GM21576 (cell line): ENCODE data around the gene C16orf78.

Experiments used
- ATAC-seq: cut with Tn5 transposase; IDR thresholded peaks from one replicate; pipeline ENCODE4 v1.9.1; 2021; ENCODE audit warnings: mild to moderate bottlenecking, moderate library complexity; ENCODE audit not compliant: unreplicated experiment

C16orf78 gene

DNA sequence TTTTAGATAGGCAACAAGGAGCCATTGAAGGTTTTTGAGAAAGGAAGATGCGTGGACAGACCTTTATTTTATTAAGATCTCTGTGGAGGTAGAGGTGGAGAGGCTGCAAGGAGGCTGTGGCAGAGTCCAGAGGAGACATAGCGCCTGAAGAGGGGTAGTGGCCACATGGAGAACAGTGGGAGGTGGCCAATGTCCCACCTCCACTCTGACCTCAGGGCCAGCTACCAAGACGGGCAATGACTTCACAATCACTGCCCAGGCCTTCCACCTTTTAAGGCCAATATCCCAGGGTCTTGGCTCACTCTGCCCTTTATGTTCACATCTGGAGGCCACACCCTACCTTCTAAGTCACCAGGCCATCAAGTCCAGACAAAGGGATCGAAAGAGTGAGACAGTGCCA is at the start of gene C16orf78:
TSS of gene C16orf78 (plus strand) at position 301 of the 400 bp plus-strand sequence. CDS start 136 bp downstream, outside the sequence.
- no peak for ATAC-seq

DNA sequence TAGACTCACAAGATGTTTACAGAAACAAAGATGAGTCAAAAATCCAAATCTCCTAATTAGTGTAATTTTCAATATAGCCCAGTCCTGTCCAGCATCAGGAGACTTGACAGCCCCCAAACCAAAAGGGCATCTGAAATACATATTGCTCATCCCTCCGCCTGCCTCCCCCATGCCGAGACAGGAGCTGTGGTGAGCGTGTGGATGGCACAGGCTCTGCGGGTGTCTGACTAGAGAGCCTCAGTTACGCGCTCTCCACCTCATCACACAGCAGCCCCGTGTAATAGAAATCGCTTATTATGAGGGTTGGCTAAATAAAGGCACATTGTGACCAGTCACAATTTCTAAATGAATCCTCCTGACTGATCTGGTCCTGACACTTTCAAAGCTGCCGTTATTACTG is 48.9 kb upstream of the C16orf78 start:
- no peak for ATAC-seq

DNA sequence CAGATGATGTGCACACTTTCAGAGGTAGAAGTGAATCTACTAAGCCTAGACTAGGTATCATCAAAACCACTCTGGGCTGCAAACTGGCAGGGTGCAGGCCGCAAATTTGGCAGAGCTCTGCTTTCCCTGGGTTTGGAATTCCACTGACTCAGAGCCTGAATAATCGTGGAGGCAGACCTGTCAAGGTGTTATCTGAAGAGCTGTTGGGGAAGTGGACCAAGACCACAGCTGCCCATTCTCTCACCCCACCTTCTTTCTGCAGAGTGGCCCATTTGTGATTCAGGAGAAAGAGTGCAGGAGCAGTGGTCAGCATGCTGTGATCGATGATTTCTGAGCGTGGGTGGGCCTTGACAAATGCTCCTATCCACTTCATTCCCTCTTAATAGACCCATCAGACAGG is 46.1 kb upstream of the C16orf78 start:
- no peak for ATAC-seq

DNA sequence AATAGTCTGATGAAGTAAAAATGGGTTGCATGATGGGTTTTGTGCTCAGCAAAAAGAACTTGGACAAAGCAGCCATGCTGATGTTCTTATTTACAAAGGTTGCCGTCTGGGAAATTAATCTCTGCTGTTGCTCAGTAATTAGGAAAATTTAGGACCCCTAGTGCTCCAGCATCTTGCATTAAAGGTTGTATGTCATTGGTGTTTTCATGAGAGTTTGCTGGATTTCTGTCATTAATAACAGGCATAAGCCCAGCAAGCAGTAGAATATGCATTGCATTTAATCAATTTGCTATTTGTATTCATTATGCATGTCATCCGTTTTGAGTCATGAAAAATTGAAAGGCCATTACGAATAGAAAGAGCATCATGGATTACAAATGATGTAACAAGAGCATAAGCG is 45.3 kb upstream of the C16orf78 start:
- no peak for ATAC-seq

GRCh38 chr16:49330562-49331201 is 42.9 kb upstream of the C16orf78 start:
- ATAC-seq, result no peak

DNA sequence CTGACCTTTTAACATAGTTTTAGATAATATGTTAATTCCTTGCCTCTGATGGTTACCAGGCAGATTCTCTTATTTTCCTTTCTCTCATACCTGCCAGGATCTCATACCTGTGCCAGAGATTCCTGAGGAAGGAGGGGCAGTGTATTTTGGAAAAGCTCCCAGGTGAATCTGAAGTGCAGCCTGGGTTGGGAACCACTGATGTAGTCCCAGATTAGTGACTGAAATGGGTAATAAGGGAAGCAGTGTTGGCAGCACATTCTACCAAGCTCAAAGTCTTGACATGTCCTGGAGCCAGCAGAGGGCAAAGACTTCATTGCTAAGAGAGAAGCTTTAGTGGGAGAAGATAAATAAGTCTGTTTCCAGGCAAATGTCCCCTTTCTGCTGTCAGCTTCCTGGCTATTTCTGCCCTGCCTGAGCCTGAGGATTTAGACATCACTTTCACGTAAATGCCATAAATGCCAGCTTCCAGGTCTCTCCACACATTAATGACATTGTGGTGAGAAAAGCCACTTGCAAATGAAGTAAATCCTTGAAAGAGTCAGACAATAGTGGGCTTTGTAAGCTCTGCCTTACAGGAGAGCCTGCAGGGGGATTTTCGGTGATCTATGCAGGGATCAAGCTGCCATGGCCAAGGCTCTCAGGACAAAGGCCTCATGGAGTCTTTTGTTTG is 40.9 kb upstream of the C16orf78 start:
- ATAC-seq, result no peak

GRCh38 chr16:49333259-49333597 is 40.4 kb upstream of the C16orf78 start:
- no peak for ATAC-seq

GRCh38 chr16:49335828-49336227 is 37.8 kb upstream of the C16orf78 start:
- ATAC-seq, result no peak

GRCh38 chr16:49336581-49336980 is 37.0 kb upstream of the C16orf78 start:
- no peak for ATAC-seq

GRCh38 chr16:49337814-49338350 is 35.7 kb upstream of the C16orf78 start:
- no peak for ATAC-seq

GRCh38 chr16:49338611-49339265 is 34.9 kb upstream of the C16orf78 start:
- no peak for ATAC-seq

- ATAC-seq, result no peak
Measured at GRCh38 chr16:49340466-49340865, 33.1 kb upstream of the C16orf78 start.

DNA sequence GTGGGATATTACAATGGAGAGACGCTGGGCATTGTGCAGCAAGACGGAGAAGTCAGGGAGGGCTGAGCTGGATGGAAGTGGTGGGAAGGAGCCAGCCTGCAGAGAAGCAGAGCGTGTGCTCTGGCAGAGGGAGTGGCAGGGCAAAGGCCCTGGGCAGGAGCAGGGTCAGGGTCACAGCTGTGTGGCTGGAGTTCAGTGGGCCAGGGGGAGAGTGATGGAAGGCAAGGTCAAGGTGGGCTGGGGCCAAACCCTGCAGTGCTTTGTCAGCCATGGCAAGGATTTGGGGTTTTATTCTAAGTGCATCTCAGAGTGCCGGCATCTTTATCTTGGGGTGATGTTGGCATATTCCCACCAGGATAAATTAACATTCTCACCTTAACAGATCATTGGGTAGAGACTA is 31.9 kb upstream of the C16orf78 start:
- ATAC-seq, result no peak

- ATAC-seq, result no peak
Measured at GRCh38 chr16:49342336-49343265, 31.0 kb upstream of the C16orf78 start.

GRCh38 chr16:49343291-49343690 is 30.3 kb upstream of the C16orf78 start:
- no peak for ATAC-seq

DNA sequence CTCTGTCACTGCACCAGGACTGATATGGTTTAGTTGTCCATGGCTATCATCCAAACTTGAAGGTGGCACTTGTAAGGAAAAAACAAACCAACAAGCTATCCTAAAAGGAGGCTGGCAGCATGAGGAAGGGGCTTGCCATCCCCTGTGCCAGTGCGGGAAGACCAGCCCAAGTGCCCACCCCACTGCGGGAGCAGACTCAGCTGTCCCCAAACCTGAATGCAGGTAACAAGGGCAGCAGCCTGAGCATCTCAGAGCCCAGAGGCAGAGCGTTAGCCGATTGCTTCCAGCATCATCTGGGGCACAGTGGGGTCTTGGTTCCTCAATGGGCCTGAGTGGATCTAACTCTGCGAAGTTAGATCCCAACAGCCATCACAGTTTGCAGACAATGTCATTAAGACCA is 29.2 kb upstream of the C16orf78 start:
- ATAC-seq, result no peak

GRCh38 chr16:49345829-49346228 is 27.8 kb upstream of the C16orf78 start:
- no peak for ATAC-seq

DNA sequence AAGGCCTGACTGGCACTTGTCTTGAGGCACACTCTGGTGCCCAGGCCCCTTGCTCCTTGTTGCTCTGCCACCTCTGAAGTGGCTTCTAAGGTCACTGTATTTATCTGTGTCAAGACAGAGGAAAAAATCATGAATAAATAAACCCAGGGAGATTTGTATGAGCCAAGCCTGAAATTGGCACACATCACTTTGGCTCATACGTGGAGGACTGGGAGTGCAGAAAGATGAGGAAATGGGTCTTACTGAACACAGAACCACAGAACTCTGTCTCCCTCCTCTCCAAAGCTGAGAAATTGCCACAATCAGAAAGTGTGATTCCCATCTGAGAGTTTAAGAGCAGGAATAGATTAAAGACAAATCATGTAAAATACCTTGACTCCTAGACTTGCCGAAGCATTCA is 27.1 kb upstream of the C16orf78 start:
- ATAC-seq, result no peak

GRCh38 chr16:49347476-49347875 is 26.1 kb upstream of the C16orf78 start:
- no peak for ATAC-seq

DNA sequence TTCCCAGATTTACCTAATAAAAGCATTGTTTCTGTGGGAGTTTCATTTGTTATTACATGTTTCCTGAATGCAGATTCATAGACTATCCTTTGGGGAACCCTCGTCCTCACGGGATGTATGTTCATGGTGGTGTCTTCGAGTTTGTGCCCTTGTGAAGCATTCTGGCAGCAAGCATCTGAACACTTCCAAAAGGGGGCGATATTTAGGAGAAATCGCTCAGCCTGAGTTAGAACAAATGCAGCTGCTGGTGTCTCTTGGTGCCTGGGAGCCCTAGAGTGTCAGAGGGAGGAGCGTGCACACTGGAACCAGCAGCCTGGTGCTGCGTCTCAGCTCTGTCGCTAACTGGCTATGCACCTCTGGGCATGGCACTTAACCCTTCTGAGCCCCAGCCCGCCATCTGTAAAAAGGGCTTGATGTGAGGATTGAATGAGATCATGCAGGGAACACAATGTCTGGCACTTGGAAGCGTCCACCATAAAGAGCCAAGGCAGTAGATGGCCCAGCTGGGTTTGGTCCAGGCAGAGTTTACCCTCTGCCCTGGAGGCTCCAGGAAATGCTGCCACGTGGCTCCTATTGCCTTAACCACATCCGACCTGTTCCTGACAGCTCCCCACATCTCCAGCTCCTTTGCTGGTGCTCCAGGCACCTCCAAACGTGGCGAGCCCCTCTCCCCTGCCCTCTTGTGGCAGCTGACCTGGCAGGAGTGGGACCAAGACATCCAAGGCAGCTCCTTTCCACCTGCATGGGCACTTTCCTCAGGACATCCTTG is 25.0 kb upstream of the C16orf78 start:
- ATAC-seq, result no peak
